Measurements from ENCODE around the gene NCLN.
"Not testable (repeated sequence)": the region's sequence is repeated elsewhere in the genome, so short reads cannot be mapped to it uniquely, and the experiment has no call there.

NCLN gene

DNA sequence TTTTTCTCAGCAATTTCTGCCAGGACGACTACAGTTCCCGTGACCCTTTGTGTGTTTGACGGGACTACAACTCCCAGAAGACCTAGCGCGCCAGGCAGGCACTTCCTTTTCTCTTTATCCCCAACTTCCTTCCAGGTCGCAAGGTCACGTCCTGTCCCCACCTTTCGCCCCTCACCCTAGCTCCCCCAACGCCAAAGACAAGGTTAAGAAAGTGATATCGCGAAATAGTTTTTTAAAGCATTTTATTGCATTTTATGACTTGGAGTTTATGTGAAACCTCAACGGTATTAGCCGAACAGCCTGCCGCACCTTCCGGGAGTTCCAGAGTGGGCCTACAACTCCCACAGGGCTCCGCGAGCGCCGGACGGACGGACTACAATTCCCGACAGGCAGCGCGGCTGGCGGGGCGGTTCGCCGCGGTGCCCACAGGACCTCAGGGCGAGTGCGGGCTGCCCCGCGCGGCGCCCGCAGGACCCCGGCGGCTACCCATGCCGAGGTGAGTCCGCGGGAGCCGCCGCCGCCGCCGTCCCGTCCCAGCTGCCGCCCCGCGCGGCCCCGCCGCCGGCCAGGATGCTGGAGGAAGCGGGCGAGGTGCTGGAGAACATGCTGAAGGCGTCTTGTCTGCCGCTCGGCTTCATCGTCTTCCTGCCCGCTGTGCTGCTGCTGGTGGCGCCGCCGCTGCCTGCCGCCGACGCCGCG, at the start of gene NCLN:
TSS of gene NCLN (plus strand) at position 470 of the 699 bp plus-strand sequence. CDS start at position 571, 101 bp downstream.
- DNase-seq (ENCODE audit: low read depth, low spot score) = peak; percentile 96

DNA sequence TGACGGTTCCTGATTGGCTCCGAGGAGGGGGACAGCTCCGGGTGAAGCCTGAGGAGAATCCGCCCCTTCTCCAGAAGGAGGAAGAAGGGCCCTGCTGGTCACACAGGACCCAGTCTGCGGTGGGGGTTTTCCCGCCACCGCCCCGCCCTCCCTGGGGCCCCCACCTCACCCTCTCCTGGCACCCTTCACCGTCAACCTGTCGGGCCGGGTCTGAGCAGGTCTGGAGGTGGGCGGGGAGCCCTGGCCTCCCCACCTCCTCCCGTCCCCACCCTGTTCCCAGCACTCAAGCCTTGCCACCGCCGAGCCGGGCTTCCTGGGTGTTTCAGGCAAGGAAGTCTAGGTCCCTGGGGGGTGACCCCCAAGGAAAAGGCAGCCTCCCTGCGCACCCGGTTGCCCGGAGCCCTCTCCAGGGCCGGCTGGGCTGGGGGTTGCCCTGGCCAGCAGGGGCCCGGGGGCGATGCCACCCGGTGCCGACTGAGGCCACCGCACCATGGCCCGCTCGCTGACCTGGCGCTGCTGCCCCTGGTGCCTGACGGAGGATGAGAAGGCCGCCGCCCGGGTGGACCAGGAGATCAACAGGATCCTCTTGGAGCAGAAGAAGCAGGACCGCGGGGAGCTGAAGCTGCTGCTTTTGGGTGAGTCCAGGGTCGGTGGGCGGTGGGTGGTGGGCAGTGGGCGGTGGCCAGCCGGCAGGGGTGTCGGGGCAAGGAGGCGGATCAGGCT, 49.6 kb upstream of the NCLN start, which contains the start of gene GNA15:
TSS of gene GNA15 (plus strand) at position 73 of the 723 bp plus-strand sequence. CDS start at position 491, 418 bp downstream.
- no peak for DNase-seq (ENCODE audit: low read depth, low spot score)

DNA sequence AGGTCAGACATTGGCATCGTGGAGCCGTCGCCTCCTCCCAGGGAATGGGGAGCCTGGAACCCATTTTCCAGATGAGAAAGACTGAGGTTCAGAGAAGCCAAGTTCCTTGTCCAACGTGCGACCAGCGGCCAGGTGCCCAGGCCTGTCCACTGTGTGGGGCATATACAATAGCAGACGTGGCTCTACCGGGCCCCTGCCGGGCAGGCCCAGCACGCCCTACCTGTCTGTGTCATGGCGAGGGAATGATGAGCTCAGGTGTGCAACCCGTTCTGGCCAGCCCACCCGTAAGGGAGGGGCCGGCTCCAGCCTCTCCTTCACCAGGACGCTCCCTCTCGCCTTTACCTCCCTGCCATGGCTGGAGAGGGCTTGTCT, 49.1 kb upstream of the NCLN start:
- no peak for DNase-seq (ENCODE audit: low read depth, low spot score)

DNA sequence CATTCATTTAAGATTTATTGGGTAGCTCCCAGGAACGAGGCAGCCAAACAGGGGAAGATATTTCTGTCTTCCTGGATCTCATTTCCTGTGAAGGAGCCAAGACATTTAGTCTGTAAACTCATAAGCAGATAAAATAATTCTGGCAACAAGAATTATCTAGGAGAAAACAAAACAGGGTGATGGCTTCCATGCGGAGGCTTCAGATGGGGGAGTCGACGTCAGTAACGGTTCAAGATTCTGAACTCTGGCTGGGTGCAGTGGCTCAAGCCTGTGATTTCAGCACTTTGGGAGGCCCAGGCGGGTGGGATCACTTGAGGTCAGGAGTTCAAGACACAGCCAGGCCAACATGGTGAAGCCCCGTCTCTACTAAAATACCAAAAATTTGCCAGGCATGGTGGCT, 48.6 kb upstream of the NCLN start:
- DNase-seq (ENCODE audit: low read depth, low spot score) = no peak

DNA sequence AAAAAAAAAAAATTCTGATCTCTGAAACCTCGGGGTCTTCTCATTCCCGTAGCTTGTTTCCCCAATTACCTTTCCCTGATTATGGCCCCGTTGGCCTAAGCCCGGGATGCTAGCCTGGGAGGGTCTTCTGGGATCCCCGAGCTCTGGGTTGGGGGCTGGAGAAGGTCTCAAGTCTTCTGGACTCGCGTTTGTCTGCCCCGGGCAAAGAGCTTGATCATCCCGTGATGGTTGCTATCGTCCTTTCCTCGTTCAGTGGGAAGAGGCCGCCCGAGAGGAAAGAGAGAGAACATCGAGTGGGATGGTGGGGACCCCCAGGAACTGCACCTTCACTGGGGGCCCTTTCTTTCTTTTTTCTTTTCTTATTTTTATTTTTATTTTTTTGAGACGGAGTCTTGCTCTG, 47.5 kb upstream of the NCLN start:
- no peak for DNase-seq (ENCODE audit: low read depth, low spot score)

DNA sequence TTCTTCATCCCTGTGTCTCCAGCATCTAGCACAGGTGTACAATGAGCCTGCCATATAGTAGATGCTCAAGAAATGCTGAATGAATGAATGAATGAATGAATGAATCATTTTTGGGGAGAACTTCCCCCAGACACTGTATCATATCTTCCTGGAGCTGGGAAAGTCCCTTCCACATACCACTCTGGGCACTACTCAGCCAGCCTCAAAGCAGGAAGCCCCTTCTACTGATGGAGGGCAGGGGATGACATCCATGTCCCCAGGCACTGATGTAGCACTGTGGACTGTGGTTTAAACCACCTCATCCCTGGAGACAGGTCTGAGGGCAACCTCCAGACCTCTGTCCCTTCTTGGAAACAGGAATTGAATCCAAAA, 45.1 kb upstream of the NCLN start:
- DNase-seq (ENCODE audit: low read depth, low spot score) = no peak

- DNase-seq (ENCODE audit: low read depth, low spot score) = no peak
Observed at GRCh38 chr19:3142292-3142670, 43.4 kb upstream of the NCLN start.

DNA sequence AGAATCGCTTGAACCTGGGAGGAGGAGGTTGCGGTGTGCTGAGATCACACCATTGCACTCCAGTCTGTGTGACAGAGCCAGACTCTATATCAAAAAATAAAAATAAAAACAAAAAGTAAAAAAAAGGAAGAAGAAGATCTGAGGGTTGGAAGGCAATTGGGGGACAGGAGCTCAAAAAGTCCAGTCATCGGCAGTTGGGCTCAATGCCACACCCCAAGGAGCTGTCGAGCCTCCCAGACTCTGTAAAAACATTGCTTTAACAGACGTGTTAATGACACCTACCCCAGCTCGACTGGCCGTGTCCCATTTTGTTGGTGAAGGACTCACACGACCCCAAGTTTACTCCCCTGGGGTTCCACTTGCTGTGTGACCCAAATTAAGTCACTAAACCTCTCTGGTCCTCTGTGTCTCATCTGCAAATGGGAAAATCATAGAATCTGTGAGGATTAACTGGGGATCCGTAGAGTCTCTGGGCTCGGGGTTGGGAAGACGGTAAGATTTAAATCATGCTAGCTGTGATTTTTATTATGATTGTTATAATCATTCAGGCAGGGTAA, 42.9 kb upstream of the NCLN start:
- DNase-seq (ENCODE audit: low read depth, low spot score) = no peak

GRCh38 chr19:3145909-3146676, 39.6 kb upstream of the NCLN start:
- DNase-seq (ENCODE audit: low read depth, low spot score) = no peak

DNA sequence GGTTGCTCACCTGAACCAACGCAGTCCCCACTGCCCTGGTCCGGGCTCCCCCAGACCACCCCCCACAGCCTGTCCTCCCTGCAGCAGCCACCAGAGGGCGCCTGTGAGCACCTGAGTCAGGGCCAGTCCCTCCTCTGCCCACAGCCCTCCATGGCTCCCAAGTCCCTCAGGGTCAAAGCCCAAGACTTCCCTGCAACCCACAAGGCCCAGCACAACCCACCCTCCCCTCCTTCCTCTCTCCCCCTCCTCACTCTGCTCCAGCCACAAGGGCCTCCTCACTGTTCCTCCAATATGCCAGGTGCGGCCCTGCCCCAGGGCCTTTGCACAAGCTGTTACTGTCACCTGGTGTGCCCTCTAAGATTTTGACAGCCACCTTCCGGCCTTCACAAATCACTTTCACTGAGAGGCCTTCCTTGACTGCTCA, 39.0 kb upstream of the NCLN start:
- peak; percentile 49 for DNase-seq (ENCODE audit: low read depth, low spot score)

- no peak for DNase-seq (ENCODE audit: low read depth, low spot score)
Observed at GRCh38 chr19:3148503-3148902, 37.2 kb upstream of the NCLN start.

GRCh38 chr19:3149089-3149488, 36.6 kb upstream of the NCLN start:
- no peak for DNase-seq (ENCODE audit: low read depth, low spot score)

DNA sequence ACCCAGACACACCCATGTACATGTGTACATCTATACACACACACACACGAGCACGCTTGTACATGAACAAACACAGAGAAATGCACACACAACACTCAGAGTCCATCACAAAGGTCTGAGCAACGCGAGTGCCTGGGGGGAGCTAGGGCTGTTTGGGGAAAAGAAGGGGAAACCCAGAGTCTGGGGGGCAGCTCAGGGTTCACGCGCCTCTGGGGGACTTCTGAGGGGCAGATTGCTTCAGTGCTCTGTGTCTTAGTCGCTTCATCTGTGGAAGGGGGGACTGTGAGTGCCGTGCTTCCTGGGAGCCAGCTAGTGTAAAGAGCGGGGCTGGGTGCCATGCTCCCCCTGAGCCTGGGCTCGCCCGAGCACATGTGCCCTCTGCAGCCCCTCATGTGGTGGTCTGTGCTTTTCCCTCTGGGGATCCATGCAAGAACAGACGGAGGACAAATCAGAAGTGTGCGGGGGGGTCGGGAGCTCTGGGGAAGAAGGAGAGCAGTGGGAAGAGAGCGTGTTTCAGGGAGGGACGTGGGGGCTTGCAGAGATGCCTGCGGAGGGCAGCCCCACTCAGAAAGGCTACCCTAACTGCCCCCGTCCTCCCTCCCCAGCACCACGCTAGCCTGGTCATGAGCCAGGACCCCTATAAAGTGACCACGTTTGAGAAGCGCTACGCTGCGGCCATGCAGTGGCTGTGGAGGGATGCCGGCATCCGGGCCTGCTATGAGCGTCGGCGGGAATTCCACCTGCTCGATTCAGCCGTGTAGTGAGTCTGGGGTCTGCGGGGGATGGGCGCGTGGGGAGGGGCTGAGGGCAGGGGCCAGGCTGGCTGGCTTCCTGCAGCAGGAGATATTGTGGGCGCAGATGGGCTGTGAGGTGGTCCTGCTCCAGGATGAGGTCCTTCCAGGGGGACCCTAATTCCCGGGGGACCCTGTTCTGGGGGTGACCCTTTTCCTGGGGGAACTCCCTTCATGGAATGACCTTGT, 35.9 kb upstream of the NCLN start:
- DNase-seq (ENCODE audit: low read depth, low spot score) = no peak

DNA sequence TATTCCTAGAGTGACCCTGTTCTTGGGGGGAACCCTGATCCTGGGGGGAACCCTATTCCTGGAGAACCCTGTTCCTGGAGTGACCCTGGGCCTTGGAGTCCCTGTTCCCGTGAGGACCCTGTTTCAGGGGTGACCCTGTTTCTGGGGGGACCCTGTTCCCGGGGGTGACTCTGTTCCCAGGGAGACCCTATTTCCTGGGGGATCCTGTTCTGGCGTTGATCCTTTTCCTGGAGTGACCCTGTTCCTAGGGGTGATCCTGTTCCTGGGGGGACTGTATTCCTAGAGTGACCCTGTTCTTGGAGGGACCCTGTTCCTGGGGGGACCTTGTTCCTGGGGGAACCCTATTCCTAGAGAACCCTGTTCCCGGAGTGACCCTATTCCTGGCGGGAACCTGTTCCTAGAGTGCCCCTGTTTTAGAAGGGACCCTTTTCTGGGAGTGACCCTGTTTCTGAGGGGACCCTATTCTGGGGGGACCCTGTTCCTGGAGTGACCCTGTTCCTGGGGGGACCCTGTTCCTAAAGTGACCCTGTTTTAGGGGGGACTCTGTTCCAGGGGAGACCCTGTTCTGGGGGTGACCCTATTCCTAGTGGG, 34.9 kb upstream of the NCLN start:
- DNase-seq (ENCODE audit: low read depth, low spot score) = no peak

GRCh38 chr19:3151563-3152418, 33.9 kb upstream of the NCLN start:
- no peak for DNase-seq (ENCODE audit: low read depth, low spot score)

GRCh38 chr19:3152419-3152780, 33.3 kb upstream of the NCLN start:
- DNase-seq (ENCODE audit: low read depth, low spot score) = no peak

DNA sequence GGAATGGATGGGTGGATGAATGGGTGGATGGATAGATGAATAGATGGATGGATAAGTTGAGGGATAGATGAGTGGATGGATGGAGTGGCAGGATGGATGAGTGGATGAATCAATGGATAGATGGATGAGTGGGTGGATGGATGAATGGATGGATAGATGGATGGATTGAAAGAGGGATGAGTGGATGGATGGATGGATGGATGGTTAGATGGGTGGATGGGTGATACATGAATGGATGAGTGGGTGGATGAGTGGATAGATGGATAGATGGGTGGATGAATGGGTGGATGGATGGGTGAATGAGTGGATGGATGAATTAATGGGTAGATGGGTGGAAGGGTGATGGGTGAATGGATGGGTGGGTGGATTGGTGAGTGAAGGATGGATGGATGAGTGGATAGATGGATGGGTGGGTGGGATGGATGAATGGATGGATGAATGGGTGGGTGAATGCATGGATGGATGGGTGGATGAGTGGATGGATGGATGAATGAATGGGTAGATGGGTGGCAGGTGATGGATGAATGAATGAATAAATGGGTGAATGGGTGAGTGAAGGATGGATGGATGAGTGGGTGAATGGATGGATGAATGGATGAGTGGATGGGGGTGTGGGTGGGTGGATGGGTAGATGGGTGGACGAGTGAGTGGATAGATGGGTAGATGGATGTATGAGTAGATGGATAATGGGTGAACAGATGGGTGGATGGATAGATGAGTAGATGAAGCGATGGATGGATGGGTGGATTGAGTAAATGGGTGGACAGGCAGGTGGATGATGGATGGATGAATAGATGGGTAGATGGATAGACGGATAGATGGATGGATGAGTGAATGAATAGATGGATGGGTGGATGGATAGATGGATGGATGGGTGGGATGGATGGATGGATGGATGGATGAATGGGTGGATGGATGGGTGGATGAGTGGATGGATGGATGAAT, 32.2 kb upstream of the NCLN start:
- DNase-seq (ENCODE audit: low read depth, low spot score) = no peak

DNA sequence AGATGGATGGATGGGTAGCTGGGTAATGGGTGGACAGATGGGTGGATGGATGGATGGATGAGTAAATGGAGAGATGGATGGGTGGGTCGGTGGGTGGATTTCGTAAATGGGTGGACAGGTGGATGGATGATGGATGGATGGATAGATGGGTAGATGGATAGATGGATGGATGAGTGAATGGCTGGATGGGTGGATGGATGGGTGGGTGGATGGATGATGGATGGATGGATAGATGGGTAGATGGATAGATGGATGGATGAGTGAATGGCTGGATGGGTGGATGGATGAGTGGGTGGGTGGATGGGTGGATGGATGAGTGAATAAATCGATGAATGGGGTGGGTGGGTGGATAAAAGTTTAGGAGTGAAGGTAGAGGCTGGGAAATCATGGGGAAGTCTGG, 31.3 kb upstream of the NCLN start:
- not testable (repeated sequence) for DNase-seq (ENCODE audit: low read depth, low spot score)

All from ELF-1 (cell line).